ENCODE data around the gene IL17D.
"Not testable (repeated sequence)": the region's sequence is repeated elsewhere in the genome, so short reads cannot be mapped to it uniquely, and the experiment has no call there.

The IL17D gene

GRCh38 chr13:20721058-20721453, 17.6 kb downstream of the IL17D start:
- DNase-seq: no peak

DNA sequence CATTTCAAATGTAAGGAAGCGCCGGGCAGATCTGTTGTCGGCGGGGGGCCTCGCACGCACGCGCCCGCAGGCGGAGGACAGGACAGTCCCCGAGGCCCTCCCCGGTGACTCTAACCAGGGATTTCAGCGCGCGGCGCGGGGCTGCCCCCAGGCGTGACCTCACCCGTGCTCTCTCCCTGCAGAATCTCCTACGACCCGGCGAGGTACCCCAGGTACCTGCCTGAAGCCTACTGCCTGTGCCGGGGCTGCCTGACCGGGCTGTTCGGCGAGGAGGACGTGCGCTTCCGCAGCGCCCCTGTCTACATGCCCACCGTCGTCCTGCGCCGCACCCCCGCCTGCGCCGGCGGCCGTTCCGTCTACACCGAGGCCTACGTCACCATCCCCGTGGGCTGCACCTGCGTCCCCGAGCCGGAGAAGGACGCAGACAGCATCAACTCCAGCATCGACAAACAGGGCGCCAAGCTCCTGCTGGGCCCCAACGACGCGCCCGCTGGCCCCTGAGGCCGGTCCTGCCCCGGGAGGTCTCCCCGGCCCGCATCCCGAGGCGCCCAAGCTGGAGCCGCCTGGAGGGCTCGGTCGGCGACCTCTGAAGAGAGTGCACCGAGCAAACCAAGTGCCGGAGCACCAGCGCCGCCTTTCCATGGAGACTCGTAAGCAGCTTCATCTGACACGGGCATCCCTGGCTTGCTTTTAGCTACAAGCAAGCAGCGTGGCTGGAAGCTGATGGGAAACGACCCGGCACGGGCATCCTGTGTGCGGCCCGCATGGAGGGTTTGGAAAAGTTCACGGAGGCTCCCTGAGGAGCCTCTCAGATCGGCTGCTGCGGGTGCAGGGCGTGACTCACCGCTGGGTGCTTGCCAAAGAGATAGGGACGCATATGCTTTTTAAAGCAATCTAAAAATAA, 18.2 kb downstream of the IL17D start:
- DNase-seq: no peak

DNA sequence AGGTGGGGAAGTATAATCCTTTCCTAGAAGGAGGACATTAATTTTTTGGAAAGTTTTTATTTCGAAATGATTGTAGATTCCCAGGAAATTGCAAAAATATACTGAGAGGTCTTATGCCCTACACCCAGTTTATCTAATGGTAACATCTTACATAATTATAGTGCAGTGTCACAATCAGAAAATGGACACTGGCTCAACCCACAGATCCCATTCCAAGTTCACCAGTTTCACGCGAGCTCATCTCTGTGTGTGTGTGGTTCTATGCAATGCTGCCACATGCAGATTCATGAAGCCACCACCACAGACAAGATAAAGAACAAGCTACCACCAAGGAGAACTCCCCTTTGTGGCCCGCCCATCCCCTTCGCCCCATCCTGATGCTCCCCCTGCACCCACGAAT, 24.4 kb downstream of the IL17D start:
- no peak for DNase-seq

DNA sequence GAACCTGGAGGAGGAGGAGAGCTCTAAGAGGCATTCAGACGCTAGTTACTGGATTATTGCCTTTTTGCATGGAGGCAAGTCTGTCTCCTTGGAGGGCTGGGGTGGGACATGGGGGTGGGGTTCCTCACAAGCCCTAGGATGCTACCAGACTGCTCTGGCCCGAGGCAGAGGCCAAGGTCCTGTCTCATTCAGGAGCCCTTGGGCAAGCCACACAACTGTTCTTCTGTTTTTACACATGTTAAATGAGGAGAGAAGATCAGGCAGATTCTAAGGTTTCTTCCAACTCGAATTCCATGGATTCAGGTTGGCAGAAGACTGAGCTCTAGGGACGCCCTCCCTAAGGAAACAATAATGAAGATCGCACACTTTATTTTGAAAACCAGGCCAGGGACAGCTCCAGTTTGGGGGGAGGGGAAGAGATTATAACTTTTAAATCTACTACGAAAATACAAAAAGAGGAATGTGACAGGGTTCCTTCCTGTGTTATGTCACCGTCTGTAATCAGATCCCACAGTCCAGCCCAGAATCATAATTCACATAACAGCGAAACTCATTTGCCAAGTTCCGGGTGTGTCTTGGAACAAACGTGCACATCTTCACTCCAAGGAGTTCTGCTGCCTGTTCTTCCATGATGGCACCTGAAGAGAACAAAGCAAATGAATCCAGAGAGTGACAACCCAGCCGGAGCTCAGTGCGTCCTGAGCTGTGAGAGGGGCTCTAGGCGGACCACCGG, 25.2 kb downstream of the IL17D start:
- DNase-seq: no peak

GRCh38 chr13:20729633-20730585, 26.4 kb downstream of the IL17D start:
- DNase-seq: no peak

DNA sequence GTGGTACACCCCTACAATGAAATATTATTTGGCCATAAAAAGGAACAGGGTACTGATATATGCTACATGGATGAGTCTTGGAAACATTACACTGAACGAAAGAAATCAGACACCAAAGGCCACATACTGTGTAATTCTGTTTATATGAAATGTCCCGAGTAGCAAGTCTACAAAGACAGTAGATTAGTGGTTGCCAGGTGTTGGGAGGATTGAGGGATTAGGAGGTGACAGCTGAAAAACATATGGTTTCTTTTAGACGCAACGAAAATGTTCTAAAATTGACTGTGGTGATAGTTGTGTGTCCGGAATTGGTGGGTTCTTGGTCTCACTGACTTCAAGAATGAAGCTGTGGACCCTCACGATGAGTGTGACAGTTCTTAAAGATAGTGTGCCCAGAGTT, 35.1 kb downstream of the IL17D start:
- DNase-seq: no peak

GRCh38 chr13:20740021-20740420, 36.5 kb downstream of the IL17D start:
- DNase-seq: no peak

DNA sequence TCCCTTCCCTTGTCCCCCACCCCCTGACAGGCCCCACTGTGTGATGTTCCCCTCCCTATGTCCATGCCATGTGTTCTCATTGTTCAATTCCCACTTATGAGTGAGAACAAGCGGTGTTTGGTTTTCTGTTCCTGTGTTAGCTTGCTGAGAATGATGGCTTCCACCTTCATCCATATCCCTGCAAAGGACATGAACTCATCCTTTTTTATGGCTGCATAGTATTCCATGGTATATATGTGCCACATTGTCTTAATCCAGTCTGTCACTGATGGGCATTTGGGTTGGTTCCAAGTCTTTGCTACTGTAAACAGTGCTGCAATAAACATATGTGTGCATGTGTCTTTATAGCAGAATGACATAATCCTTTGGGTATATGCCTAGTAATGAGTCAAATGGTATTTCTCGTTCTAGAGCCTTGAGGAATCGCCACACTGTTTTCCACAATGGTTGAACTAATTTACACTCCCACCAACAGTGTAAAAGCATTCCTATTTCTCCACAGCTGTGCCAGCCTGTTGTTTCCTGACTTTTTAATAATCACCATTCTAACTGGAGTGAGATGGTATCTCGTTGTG, 40.4 kb downstream of the IL17D start:
- DNase-seq: not testable (repeated sequence)

DNA sequence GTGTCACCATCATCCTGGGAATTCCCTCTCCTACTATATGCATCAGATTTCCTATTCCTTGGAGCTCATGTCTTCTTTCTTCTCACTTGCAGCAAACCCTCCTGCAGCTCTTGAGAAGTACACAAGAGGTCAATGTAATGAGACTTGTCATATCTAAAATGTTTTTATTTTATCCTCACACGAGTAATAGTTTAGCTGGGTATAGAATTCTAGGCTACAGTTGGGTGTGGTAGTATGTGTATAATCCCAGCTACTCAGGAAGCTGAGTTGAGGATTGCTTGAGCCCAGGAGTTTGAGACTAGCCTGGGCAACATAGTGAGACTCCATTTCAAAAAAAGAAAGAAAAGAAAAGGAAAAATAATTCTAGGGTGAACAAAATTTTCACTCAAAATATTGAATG, 45.9 kb downstream of the IL17D start:
- DNase-seq: no peak

DNA sequence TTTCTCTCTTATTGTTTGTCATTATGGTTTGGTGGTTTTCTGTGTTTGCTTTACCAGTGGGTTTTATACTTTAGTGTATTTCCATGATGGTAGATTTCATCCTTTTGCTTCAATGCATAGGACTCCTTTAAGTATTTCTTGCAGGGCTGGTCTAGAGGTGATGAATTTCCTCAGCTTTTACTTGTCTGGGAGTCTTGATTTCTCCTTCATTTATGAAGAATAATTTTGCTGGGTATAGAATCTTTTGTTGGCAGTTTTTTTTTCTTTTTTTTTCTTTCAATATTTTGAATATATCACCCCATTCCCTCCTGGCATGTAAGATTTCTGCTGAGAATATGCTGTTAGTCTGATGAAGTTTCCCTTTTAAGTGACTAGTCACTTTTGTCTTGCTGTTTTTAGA, 50.5 kb downstream of the IL17D start:
- no peak for DNase-seq

- no peak for DNase-seq
Measured at GRCh38 chr13:20760872-20761271, 57.4 kb downstream of the IL17D start.

DNA sequence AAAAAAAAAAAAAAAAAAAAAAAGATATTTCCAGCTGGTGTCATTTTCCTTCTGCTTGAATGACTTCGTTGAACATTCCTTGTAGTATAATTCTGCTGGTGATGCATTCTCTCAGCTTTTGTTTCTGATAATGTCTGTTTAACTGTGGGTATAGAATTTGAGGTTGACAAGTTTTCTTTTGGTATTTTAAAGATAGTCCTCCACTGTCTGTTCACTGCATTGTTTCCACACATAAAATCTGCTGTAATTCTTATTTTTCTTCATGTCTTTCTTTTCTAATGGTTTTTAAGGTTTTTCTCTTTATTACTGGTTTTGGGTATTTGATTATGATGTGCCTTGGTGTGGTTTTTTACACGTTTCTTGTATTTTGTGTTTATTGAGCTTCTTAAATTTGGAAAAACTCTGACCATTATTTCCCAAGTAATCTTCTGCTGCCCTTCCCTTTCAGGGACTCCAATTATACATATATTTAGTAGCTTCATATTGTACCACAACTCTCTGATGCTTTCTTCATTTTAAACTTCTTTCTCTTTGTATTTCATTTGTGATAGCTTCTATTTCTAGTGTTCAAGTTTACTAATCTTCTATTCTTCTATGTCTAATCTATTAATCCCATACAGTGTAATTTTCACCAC, 63.9 kb downstream of the IL17D start:
- no peak for DNase-seq

GRCh38 chr13:20769091-20769490, 65.6 kb downstream of the IL17D start:
- no peak for DNase-seq

- no peak for DNase-seq
Measured at GRCh38 chr13:20769834-20770233, 66.3 kb downstream of the IL17D start.

Data from activated gamma-delta T cell treated with Interleukin-2 at 50 U/mL for 16 hours (primary cell).